ENCODE measurements around the gene NSD2.

NSD2 gene

GRCh38 chr4:1864076-1865008 lies 6.9 kb upstream of the NSD2 start:
- no peak for DNase-seq

- no peak for DNase-seq
Measured at GRCh38 chr4:1866189-1866661, 5.0 kb upstream of the NSD2 start.

GRCh38 chr4:1868293-1868692 lies 2.9 kb upstream of the NSD2 start:
- DNase-seq = no peak

GRCh38 chr4:1868912-1869311 lies 2.3 kb upstream of the NSD2 start:
- no peak for DNase-seq

- DNase-seq = no peak
Measured at GRCh38 chr4:1869530-1870327, 1.5 kb upstream of the NSD2 start.

GRCh38 chr4:1870328-1870577 lies 940 bp upstream of the NSD2 start:
- DNase-seq = peak; percentile 86

GRCh38 chr4:1871471-1872021 lies 353 bp downstream of the NSD2 start:
- DNase-seq = no peak

GRCh38 chr4:1872870-1873269 lies 1.7 kb downstream of the NSD2 start:
- DNase-seq = peak; percentile 31

GRCh38 chr4:1873291-1873690 lies 2.1 kb downstream of the NSD2 start:
- DNase-seq = no peak

- DNase-seq = no peak
Measured at GRCh38 chr4:1873776-1874175, 2.6 kb downstream of the NSD2 start.

- DNase-seq = no peak
Measured at GRCh38 chr4:1874201-1874600, 3.0 kb downstream of the NSD2 start.

GRCh38 chr4:1879485-1879884 lies 8.3 kb downstream of the NSD2 start:
- no peak for DNase-seq

- DNase-seq = no peak
Measured at GRCh38 chr4:1880332-1880731, 9.1 kb downstream of the NSD2 start.

- DNase-seq = no peak
Measured at GRCh38 chr4:1882850-1883271, 11.7 kb downstream of the NSD2 start.

GRCh38 chr4:1883583-1883982 lies 12.4 kb downstream of the NSD2 start:
- DNase-seq = no peak

- DNase-seq = no peak
Measured at GRCh38 chr4:1885414-1885813, 14.2 kb downstream of the NSD2 start.

- no peak for DNase-seq
Measured at GRCh38 chr4:1887052-1887451, 15.9 kb downstream of the NSD2 start.

- DNase-seq = no peak
Measured at GRCh38 chr4:1890979-1891570, 19.9 kb downstream of the NSD2 start.

GRCh38 chr4:1895971-1896657 lies 24.9 kb downstream of the NSD2 start:
- no peak for DNase-seq

- DNase-seq = no peak
Measured at GRCh38 chr4:1896658-1896991, 25.4 kb downstream of the NSD2 start.

- no peak for DNase-seq
Measured at GRCh38 chr4:1898007-1898406, 26.8 kb downstream of the NSD2 start.

GRCh38 chr4:1898681-1899080 lies 27.5 kb downstream of the NSD2 start:
- DNase-seq = no peak

Measured in activated naive CD4-positive, alpha-beta T cell treated with Interleukin-2 at 50 U/mL for 16 hours (primary cell).